ENCODE results near the gene AHSG.
"Not testable (repeated sequence)": the region's sequence is repeated elsewhere in the genome, so short reads cannot be mapped to it uniquely, and the experiment has no call there.

AHSG gene

DNA sequence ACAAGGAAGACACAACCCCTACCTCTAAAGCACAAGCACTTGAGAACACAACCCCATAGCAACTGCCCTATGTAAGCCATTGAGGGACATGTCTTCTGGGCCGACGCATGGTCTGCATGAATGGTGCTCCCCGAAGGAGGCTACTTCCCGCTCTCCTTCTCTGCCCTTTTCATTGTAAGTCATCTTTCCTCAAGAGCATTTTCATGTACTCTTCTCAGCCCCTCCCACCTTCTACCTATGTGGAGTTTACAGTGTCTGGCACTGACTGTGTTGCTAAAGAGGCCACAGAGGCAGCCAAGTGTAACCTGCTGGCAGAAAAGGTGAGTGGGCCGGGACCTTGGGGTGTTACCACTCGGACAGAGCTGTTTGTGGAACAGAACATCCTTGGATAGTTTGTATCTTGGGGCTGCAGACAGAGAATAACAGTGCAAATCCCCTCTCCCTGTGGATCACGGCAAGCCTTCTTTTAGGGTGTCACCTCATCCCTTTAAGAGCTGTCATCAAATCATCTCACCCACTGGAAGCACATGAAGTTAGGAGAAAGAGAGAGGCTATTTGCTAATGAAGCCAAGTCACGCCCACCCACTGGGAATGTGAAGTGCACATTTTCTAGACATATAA lies 5.6 kb downstream of the AHSG start:
- no peak for DNase-seq

DNA sequence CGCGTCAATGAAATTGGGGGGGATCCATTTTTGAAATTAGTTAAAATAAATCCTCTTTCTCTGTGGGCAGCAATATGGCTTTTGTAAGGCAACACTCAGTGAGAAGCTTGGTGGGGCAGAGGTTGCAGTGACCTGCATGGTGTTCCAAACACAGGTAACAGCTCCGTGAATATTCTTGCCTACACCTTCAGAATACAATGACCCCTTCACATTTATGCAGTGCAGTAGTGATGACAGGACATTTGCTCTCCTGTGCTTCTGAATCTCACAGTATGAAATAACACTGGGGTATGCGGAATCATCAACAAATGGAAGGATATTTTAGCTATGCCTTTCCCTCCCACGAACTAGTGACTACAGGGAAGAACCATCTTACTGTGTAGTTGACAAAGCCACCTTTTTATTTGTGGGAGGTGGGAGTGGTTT lies 6.9 kb downstream of the AHSG start:
- DNase-seq: no peak

DNA sequence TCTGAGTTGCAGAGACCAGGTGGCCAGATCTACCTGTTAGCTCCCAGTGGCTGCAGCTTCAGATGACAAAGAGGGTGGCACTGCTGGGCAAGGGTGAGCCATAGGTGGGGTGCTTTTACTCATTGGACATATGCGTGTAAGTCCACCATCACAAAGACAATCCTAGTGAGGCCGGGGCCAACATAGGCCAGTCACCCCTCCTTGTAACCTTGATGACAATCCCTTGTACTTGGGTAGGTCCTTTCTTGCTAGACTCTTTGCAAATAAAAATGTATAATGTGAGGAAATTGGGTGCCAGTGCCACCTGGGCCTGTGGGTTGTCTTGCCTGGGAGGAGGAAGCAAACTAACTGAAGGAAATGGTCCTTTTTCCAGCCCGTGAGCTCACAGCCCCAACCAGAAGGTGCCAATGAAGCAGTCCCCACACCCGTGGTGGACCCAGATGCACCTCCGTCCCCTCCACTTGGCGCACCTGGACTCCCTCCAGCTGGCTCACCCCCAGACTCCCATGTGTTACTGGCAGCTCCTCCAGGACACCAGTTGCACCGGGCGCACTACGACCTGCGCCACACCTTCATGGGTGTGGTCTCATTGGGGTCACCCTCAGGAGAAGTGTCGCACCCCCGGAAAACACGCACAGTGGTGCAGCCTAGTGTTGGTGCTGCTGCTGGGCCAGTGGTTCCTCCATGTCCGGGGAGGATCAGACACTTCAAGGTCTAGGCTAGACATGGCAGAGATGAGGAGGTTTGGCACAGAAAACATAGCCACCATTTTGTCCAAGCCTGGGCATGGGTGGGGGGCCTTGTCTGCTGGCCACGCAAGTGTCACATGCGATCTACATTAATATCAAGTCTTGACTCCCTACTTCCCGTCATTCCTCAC lies 7.6 kb downstream of the AHSG start:
- no peak for DNase-seq

DNA sequence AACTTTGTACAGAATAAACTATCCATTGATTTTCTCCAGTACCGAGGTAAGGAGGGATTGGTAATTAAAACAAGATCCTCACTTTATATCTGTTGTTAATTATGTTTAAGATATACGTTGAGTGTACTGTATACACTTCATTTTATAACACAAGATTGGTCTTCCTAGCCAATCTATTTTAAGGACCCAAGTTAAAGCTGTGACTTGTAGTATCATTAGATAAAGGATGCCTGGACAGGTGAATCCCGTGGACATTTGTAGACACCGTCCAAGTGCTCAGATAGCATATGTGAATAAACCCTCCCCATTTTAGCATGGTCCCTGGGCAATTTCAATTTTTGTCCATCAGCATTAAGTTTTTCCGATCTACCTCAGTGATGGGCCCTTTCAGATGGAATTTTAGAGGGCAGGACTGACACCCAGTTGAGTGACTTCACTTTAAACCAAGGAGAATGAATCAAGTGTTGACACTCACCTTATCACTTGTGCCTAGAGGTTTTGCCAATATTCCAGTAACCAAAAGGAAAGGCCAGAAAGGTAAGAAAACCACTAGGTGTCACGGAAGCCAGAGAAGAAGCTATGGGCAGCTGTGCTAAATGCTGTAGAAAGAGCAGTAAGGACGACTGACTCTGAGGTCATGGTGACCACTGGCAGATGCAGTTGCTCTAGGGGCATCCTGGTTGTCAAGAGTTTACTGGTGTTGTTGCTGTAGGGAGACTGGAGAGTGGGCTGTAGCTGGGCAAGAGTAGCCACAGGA lies 9.2 kb downstream of the AHSG start:
- no peak for DNase-seq

DNA sequence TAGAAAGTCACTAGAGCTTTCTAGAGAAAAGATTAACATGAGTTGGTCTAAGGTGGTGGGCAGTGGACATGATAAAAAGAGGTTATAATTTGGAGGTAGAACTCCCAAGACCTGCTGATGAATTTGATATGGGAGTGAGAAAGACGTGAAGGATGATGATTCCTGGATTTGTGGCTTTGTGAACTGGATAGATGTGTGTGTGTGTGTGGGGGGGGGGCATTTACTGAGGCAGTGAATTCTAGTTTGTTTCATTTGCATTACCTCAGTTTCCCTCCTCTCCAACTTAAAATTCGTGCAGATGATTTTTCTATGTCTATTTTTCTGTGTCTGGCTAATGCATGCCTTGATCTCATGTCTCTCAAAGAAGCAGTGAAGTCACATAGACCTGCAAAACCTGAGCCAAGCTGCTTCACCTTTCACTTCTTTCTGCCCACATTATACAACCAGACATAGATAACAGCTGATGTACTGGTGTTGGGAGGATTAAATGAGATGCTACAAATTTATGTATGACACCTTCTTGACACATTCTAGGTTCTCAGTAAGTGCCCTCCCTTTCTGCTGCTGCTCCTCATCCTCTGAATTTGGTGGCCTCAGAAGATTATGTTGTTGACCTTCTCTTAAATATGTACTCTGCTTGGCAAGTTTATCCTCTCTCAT lies 9.9 kb downstream of the AHSG start:
- DNase-seq: no peak

DNA sequence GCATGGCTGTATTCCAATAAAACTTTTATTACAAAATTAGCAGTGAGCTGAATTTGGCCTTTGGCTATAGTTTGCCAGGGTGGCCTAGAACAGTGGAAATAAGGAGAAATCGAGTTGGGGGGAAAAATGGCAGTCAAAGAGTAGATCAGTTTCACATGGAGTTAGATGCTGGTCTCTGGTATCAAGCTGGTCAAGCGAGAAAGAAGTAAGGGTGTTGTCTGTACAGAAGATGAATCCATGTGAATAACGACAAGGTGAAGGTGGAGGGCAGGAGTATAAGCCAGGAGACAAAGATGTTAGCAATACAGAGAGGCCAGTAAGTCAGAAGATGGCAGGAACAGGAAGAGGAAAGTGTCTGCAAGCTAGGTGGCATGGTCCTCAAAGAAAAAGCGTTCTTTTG lies 11.7 kb downstream of the AHSG start:
- DNase-seq: no peak

DNA sequence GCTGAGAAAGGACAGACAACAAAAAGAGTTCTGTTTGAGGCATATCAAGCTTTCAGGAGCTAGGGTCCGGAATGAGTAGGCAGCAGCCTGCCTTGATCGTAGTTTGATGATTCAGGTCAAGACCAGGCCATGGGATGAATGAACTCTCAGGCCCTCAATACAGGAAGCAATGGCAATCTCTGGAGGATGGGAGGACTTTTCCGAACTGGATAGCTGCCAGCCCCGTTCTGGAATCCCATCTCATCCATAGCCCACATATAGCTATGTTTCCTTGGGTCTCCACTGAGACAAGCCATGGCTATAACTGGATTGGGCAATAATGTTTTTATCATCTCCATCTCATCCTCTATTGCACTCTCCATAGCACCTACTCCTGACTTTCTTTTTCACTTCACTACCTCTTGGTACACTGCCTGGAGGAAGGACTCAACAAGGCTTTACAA lies 12.8 kb downstream of the AHSG start:
- no peak for DNase-seq

DNA sequence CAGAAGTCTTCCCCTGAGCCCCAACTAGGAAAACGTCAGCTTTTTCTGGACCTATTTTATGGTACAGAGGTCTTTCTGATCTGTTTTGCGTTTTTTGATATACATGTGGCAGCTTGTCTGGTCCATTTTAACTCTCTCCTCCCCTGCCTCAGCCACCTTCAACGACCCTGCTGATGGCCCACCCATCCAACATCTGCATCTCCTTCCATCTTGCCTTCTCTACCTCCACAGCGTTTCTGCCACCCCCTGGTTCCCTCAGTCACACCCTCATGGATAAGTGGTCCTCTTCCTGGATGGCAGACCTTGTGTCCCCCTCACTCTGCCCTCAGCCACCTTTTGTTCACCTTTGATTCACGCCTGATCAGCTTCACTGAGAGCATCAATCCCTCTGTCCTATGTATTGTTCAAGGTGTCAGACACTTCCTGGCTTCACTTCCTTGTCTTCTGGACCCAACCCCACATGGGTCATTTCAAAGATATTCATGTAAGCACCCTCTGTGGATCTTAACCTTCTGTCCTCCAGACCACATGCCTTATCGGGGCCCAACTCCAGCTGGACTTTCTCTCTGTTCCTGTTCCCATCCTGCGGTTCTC lies 13.5 kb downstream of the AHSG start:
- DNase-seq: no peak

DNA sequence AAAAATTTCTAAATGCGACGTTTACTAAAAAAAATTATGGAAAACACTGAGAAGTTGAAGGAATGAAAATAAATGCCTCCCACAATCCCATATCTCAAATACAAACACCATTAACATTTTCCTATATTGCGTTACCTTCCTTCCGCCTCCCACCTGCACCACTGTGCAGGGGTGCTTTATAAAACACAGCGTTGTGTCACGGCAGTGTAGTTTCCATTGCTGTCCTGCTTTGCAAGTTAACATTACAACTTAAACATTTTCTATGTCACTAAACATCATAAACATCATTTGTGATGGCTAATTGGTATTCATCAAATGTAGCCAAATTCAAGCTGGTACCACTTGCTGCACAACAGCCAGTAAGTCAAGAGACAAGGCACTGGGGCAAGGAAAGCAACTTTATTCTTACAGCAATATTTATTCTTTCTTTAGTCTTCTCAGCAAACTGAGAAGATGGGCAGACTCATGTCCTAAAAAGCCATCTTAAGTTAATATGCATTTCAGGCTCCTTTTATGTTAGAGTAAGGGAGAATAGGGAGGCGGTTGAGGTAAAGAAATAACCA lies 15.1 kb downstream of the AHSG start:
- DNase-seq: no peak

DNA sequence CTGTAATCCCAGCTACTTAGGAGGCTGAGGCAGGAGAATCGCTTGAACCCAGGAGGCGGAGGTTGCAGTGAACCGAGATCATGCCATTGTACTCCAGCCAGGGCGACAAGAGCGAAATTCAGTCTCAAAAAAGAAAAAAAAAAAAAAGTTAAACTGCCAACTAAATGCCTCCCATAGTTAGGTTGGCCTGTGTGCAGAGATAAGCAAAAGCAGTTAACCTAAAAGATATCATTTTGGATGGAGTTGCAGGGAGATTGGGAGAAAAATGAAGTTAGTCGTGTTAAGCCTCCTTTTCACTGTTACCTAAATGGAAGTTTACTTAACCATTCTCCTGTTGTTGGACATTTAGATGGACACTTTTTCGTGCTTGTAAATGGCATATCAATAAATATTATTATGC lies 15.9 kb downstream of the AHSG start:
- no peak for DNase-seq

DNA sequence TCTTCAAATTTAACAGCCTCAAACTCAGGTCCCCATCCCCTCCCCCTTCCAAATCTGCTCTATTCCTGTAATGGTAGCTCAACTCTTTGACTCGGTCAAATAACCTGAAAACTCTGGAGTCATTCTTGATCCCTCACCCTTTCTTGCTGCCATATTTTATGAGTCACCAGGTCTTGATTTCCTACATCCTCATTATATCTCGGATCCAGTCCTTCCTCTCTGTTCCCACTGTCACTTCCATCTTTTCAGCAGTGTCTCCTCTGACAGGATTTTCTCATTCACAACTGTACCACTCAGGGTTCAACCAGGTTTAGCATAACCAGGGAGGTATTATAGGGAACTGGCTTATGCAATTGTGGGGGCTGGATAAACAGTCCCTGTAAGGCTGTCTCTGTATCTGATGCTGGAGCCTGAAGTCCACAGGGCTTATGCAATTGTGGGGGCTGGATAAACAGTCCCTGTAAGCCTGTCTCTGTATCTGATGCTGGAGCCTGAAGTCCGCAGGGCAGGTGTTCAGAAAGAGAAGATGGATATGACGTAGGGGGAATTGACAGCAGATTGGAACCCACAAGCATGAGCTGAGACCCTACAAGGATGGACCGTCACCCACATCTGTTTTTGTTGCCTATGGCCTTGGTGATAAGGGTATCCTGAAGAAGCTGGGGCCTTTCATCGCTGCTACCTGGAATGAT lies 18.2 kb downstream of the AHSG start:
- no peak for DNase-seq

DNA sequence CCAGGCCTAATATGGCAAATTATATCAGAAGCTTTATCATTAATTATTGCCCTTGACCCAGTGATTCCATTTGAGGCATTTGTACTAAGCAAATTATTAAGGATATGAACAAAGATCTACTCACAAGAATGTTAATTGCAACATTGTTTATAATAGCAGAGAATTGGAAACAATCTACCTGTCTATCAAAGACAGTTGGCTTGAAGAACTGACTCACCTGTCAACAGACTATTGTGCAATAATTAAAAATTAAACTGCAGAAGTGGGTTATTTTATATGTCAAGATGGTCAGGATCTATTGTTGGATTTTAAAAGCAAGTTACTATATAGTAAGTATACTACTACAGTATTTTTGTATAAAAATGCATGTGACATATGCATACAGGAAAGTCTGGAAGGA lies 20.6 kb downstream of the AHSG start:
- DNase-seq: no peak

DNA sequence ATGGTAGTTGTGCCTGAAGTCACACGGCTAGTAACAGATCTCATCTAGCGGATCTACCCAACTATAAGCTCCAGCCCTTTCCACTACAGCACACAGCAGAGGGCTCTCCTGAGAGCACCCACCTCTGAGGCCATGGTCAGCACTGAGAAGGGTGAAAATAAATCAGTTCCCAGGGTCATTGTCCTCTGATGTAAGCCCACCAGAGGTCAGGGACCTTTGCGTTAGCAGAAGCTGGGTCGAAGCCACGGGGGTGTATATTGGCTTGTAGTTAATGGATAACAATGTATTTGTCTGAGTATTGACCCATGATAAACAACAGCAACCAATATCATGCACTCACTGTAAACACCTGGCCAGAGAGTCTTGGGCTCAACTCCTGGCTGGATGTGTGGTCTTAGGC lies 21.3 kb downstream of the AHSG start:
- not testable (repeated sequence) for DNase-seq

DNA sequence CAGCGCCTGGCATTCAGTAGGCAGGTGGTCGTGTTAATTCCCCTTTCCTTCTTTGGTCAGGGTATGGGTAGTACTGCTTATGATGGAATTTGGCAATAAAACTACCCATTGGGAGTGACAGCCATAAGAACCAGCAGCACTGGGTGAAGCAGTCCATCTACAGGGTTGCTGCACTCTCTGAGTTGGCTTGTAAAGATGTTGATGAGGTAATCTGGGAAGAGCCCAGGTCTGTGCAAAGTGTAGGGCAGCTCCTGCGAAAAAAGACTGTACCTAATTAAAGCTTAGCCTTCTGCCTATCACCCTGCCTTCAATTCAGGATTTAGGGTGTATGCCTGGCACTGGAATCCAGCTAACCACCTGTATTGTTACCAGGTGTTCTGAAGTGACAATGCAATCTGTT lies 22.7 kb downstream of the AHSG start:
- no peak for DNase-seq

DNA sequence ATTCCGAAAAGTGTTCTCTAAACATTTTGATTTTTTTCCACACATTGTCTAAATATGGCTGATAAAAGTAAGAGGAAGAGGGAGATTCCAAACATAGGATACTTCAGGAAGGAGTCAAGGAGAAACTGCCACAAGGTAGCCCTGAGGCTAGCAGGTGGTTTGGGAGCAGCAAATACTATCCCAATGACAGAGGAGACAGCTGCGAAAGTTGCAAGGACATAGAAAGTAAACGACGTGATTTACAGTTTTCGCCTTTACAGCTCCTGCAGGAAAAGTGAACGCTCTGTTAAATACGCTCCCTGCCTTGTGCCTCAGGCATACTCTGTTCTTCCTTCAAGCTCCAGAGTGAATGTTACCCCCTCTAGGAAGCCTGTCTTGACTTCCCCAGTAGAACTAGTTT lies 23.7 kb downstream of the AHSG start:
- no peak for DNase-seq

DNA sequence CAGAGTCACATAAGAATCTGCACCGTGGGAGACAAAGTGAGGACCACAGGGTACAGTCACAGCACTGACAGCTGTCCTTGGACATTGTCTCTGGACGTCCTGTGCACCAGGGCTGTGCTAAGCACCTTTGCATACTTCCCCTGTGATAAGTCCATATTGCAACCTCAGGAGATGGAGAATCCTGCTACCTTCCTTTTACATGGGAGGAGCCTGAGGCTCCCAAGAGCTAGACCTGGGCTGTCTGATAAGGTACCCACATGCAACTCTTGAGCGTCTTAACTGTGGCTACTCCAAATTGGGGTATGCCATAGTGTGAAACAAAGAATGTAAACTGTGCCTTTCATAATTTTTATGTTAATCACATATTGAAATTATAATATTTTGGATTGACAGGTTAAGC lies 24.8 kb downstream of the AHSG start:
- DNase-seq: no peak

DNA sequence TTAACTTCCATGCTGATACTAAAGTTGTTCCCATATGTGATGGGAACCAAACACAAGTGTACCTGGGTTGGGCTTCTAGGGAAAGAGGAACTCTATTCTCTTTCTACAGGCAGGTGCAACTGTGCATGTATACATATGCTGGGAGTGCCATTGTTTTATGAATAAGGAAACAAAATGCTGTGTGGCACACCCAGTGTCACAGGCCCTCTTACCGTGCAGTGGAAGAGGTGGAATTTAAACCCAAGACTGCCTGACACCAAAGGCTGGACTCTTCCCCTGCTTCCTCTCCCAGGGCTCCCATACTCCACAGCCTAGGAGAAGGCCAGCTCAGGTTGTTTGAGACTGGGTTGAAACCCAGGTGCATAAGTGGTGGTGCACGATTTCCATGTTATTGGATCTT lies 25.4 kb downstream of the AHSG start:
- no peak for DNase-seq

DNA sequence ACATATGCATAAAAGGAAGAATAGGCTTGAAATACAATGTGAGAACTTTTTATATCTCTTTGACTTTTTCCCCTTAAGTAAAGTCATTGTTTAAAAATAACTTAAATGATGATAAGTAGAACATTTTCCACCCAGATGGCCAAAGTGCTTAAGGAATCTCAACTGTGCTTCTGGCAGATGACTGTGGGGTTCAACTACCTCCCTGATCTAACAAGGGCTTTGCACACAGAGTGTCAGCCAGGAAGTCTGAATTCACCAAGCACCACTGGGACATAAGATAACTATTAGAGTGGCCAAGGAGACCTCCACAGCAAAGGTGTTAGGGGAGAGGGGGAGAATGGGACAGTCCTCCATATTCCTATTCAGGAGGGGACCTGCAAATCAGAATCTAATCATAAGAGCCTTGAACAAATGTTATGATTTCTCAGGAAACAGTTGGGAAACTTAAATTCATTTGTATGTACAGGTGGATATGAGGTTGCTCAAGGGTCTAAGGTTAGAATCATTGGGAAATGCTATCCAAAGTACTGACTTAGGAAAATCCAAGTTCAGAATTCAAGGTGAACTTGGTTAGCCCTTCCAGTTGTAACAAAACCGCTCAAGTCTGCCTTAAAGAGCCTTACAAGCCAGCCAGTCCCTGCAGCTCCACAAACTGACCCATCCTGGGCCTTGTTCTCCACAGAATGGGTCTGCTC lies 27.1 kb downstream of the AHSG start, which contains the start of gene FETUB:
TSS of gene FETUB (plus strand) at position 622 of the 695 bp plus-strand sequence. CDS start at position 684, 62 bp downstream.
- DNase-seq: no peak

DNA sequence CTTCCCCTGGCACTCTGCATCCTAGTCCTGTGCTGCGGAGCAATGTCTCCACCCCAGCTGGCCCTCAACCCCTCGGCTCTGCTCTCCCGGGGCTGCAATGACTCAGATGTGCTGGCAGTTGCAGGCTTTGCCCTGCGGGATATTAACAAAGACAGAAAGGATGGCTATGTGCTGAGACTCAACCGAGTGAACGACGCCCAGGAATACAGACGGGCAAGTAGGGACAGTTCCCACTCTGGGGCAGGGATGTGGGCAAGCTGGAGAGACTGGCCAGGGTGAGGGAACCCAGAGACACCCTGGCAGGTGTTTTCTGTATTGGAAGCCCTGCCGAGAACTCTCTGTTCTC lies 27.6 kb downstream of the AHSG start:
- no peak for DNase-seq

DNA sequence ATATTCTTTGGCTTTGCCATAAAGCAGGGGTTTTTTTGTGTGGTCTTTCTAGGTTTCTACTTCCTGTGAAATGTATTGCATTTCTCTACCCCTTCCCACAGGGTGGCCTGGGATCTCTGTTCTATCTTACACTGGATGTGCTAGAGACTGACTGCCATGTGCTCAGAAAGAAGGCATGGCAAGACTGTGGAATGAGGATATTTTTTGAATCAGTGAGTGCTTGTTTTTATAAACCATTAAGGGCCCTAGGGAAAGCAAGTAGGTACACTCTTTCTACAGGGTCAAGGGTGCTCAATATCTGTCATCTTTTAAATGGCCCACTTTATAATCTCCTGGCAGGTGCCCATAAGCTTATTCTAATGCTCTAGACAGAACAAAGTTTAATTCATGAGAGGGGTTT lies 28.1 kb downstream of the AHSG start:
- DNase-seq: no peak

DNA sequence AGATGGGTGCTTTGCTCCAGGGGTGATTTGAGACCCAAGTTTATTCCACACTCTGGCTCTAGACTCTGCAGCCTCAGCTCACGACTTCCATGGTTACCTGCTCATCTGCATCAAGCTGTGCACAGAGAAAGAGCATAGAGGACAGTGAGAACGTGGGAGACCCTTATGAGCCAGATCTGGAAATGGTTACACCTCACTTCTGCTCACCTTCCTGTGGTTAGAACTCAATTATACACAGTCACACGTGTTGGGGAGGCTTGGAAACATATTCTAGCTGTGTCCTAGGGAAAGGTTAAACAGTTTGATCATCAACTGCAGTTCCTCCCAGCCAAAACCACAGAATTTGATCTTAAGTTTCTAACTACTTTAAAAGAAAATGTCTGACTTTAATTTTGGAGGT lies 29.2 kb downstream of the AHSG start:
- DNase-seq: no peak
